HPDE6-E6E7 (cell line): Measurements from ENCODE around the gene SEMA3F.
A peak's percentile ranks its signal among the peaks of the same experiment; 100 is the strongest.
"Not testable (repeated sequence)": the region's sequence is repeated elsewhere in the genome, so short reads cannot be mapped to it uniquely, and the experiment has no call there.

ENCODE experiments used
- DNase-seq: peaks from one replicate; pipeline ENCODE4 v3.0.0; 2011; ENCODE audit warnings: missing footprints; ENCODE audit errors: extremely low spot score

Gene SEMA3F

GRCh38 chr3:50211930-50212329 lies 56.8 kb downstream of the SEMA3F start:
- no peak for DNase-seq

GRCh38 chr3:50212502-50212901 lies 57.4 kb downstream of the SEMA3F start:
- DNase-seq, result no peak

- no peak for DNase-seq
Measured at GRCh38 chr3:50212971-50213370, 57.8 kb downstream of the SEMA3F start.

GRCh38 chr3:50213373-50213772 lies 58.2 kb downstream of the SEMA3F start:
- DNase-seq, result no peak

- DNase-seq, result no peak
Measured at GRCh38 chr3:50214824-50215223, 59.7 kb downstream of the SEMA3F start.

- no peak for DNase-seq
Measured at GRCh38 chr3:50215529-50215928, 60.4 kb downstream of the SEMA3F start.

GRCh38 chr3:50217681-50218080 lies 62.6 kb downstream of the SEMA3F start:
- DNase-seq, result peak; percentile 45

GRCh38 chr3:50218448-50218847 lies 63.3 kb downstream of the SEMA3F start:
- no peak for DNase-seq

GRCh38 chr3:50219285-50219684 lies 64.2 kb downstream of the SEMA3F start:
- DNase-seq, result no peak

GRCh38 chr3:50220109-50220508 lies 65.0 kb downstream of the SEMA3F start:
- DNase-seq, result no peak

- no peak for DNase-seq
Measured at GRCh38 chr3:50221051-50221410, 65.9 kb downstream of the SEMA3F start.

GRCh38 chr3:50221411-50222168 lies 66.5 kb downstream of the SEMA3F start:
- no peak for DNase-seq

GRCh38 chr3:50222169-50222528 lies 67.0 kb downstream of the SEMA3F start:
- DNase-seq, result no peak

GRCh38 chr3:50224639-50225038 lies 69.5 kb downstream of the SEMA3F start:
- no peak for DNase-seq

GRCh38 chr3:50226888-50227389 lies 71.8 kb downstream of the SEMA3F start:
- no peak for DNase-seq

- no peak for DNase-seq
Measured at GRCh38 chr3:50227390-50228183, 72.5 kb downstream of the SEMA3F start.

GRCh38 chr3:50228184-50228763 lies 73.2 kb downstream of the SEMA3F start:
- DNase-seq, result not testable (repeated sequence)

GRCh38 chr3:50229490-50229889 lies 74.4 kb downstream of the SEMA3F start:
- no peak for DNase-seq

GRCh38 chr3:50230104-50230793 lies 75.1 kb downstream of the SEMA3F start:
- no peak for DNase-seq

- DNase-seq, result no peak
Measured at GRCh38 chr3:50230794-50231125, 75.6 kb downstream of the SEMA3F start.

- no peak for DNase-seq
Measured at GRCh38 chr3:50231581-50231980, 76.5 kb downstream of the SEMA3F start.

- DNase-seq, result no peak
Measured at GRCh38 chr3:50232303-50232702, 77.2 kb downstream of the SEMA3F start.
